ENCODE results near the gene SPATA18.

DNA sequence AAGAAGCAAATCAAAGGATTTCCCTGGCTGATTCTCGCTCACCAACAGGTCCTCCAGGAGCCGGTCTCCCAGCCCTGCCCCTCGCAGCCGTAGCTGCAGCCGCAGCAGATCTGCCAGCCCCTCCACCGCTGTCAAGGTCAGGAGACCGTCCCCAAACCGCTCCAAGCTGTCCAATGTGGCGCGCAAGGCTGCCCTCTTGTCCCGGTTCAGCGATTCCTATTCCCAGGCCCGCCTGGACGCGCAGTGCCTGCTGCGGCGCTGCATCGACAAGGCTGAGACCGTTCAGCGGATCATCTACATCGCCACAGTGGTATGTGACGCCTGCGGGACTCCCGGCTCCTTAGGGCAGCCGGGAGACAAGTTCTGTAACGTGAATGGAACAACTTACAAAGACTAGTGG is 25.6 kb downstream of the SPATA18 start:
- no peak for TF ChIP-seq POLR2A (IDR thresholded peaks at IDR 0.05; ENCODE audit: low read length)
- TF ChIP-seq KDM5A (IDR thresholded peaks at IDR 0.05) = no peak
- no peak for TF ChIP-seq MYC (IDR thresholded peaks at IDR 0.05; ENCODE audit: borderline replicate concordance, low read length)
- TF ChIP-seq, protein P1, sequence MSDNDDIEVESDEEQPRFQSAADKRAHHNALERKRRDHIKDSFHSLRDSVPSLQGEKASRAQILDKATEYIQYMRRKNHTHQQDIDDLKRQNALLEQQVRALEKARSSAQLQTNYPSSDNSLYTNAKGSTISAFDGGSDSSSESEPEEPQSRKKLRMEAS (IDR thresholded peaks at IDR 0.05) = no peak
- TF ChIP-seq, protein P2, sequence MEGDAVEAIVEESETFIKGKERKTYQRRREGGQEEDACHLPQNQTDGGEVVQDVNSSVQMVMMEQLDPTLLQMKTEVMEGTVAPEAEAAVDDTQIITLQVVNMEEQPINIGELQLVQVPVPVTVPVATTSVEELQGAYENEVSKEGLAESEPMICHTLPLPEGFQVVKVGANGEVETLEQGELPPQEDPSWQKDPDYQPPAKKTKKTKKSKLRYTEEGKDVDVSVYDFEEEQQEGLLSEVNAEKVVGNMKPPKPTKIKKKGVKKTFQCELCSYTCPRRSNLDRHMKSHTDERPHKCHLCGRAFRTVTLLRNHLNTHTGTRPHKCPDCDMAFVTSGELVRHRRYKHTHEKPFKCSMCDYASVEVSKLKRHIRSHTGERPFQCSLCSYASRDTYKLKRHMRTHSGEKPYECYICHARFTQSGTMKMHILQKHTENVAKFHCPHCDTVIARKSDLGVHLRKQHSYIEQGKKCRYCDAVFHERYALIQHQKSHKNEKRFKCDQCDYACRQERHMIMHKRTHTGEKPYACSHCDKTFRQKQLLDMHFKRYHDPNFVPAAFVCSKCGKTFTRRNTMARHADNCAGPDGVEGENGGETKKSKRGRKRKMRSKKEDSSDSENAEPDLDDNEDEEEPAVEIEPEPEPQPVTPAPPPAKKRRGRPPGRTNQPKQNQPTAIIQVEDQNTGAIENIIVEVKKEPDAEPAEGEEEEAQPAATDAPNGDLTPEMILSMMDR (IDR thresholded peaks at IDR 0.05) = no peak
- no peak for TF ChIP-seq RAD21 (conservative IDR thresholded peaks at IDR 0.05 in 1 of 2, IDR thresholded peaks at IDR 0.05 in 1 of 2)
